Activated effector memory CD4-positive, alpha-beta T cell treated with Interleukin-2 at 50 U/mL for 16 hours (primary cell): Measurements from ENCODE around the gene KHDRBS2.

ENCODE experiments used
- DNase-seq: peaks from one replicate; pipeline ENCODE4 v3.0.0-alpha.2; 2020

KHDRBS2 gene

GRCh38 chr6:62285612-62286469, at the start of gene KHDRBS2:
Gene KHDRBS2, minus strand, starts transcription at chr6:62286225.
- no peak for DNase-seq

GRCh38 chr6:62328607-62329006, 42.6 kb upstream of the KHDRBS2 start:
- DNase-seq, result no peak

GRCh38 chr6:62324834-62325233, 38.8 kb upstream of the KHDRBS2 start:
- no peak for DNase-seq

- DNase-seq, result no peak
Measured at GRCh38 chr6:62323818-62324431, 37.9 kb upstream of the KHDRBS2 start.

- DNase-seq, result no peak
Measured at GRCh38 chr6:62298745-62299392, 12.8 kb upstream of the KHDRBS2 start.

- DNase-seq, result no peak
Measured at GRCh38 chr6:62296541-62296940, 10.5 kb upstream of the KHDRBS2 start.

- DNase-seq, result no peak
Measured at GRCh38 chr6:62288974-62289373, 2.9 kb upstream of the KHDRBS2 start.

GRCh38 chr6:62288562-62288961, 2.5 kb upstream of the KHDRBS2 start:
- no peak for DNase-seq

GRCh38 chr6:62286470-62286843, 432 bp upstream of the KHDRBS2 start:
- DNase-seq, result no peak

- DNase-seq, result no peak
Measured at GRCh38 chr6:62284725-62285124, 1.3 kb downstream of the KHDRBS2 start.

GRCh38 chr6:62283796-62284411, 2.1 kb downstream of the KHDRBS2 start:
- no peak for DNase-seq

GRCh38 chr6:62283365-62283764, 2.7 kb downstream of the KHDRBS2 start:
- DNase-seq, result no peak

- DNase-seq, result no peak
Measured at GRCh38 chr6:62280099-62280498, 5.9 kb downstream of the KHDRBS2 start.

GRCh38 chr6:62272114-62272513, 13.9 kb downstream of the KHDRBS2 start:
- DNase-seq, result no peak

GRCh38 chr6:62265906-62266525, 20.0 kb downstream of the KHDRBS2 start:
- DNase-seq, result no peak

- DNase-seq, result no peak
Measured at GRCh38 chr6:62262283-62262682, 23.7 kb downstream of the KHDRBS2 start.

- no peak for DNase-seq
Measured at GRCh38 chr6:62246087-62246486, 39.9 kb downstream of the KHDRBS2 start.

- no peak for DNase-seq
Measured at GRCh38 chr6:62236784-62237183, 49.2 kb downstream of the KHDRBS2 start.

- no peak for DNase-seq
Measured at GRCh38 chr6:62229231-62229630, 56.8 kb downstream of the KHDRBS2 start.

GRCh38 chr6:62217866-62218265, 68.2 kb downstream of the KHDRBS2 start:
- DNase-seq, result no peak

- DNase-seq, result no peak
Measured at GRCh38 chr6:62202078-62202477, 83.9 kb downstream of the KHDRBS2 start.

- DNase-seq, result no peak
Measured at GRCh38 chr6:62192593-62192992, 93.4 kb downstream of the KHDRBS2 start.

- no peak for DNase-seq
Measured at GRCh38 chr6:62175195-62175594, 110.8 kb downstream of the KHDRBS2 start.
